Measurements from ENCODE around the gene RPL38. TPM values are rescaled to one million over a fixed set of nuclear protein-coding genes. Genes with fewer than 3 reads are reported as not detected.

RPL38 gene
- polyA plus RNA-seq, 6 donors from 2014 or later, result 1,035 to 2,004 (median 1,907) TPM

DNA sequence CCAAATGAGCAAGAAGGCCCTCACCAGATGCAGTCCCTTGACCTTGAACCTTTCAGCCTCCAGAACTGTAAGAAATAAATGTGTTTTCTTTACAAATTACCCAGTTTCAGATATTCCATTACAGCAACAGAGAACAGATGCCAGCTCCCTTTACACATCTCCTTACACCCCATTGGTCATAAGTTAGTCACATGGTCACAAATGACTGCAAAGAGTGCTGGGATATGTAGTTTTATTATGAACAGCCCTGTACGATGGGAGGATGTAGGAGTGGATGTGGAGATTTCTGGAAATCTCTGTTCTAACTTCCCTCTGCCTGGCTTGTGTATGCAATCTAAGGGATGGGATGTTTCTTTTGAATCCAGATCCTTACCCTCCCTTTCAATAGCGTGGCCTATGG lies 13.3 kb upstream of the RPL38 start:
- Mint-ChIP-seq H3K4me3 (no peak overlapping the region), H3K36me3 (no peaks in the 10 kb centered on the region)
- DNase-seq, result no peak

DNA sequence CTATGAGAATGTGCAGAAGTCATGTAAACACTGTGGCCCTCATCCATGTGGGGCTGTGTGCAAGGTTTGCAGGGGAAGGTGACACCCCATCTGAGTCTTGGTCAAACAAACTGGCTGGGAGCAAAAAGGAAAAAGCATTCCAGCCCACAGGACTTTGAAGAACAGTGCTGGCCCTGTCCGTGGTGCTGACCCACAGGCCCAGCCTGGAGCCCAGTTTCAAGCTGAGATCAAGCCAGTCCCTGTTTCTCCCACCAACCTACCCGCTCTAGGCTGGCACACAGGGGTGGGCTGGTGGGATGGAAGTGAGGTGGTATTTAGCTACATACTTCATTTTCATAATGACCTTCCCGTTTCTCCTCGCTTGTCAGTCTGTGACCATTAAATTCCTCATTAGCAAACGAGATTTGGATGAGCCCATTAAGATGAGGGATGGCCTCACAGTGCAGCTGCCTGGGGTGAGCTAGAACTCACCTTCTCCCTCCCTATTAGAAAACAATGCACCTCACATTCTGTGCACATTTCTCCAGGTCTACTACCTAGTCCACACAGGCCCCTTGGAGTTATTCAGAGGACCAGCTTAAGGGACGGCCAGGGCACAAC lies 12.6 kb upstream of the RPL38 start:
- Mint-ChIP-seq H3K4me3 (no peak overlapping the region), H3K27ac (no peak overlapping the region), H3K36me3 (no peaks in the 10 kb centered on the region), H3K9me3 (peaks cover 0 to 11% (median 2%) of the 10 kb centered on the region in 7 donors), H3K27me3 (peaks cover 31 to 61% (median 47%) of the 10 kb centered on the region in 3 donors), H3K4me1 (peaks cover 0 to 2% (median 0%) of the 10 kb centered on the region in 3 donors)
- DNase-seq (no peak), ATAC-seq (ENCODE audit: low read depth in 2 of 2) (no peak)

More for the DNA sequence above, 13.3 kb upstream of the RPL38 start:
- Mint-ChIP-seq H3K27ac (peak overlapping the region in 1 of 6 donors; percentile 12), H3K4me1 (peaks cover 0 to 2% (median 0%) of the 10 kb centered on the region in 3 donors), H3K27me3 (peaks cover 31 to 61% (median 46%) of the 10 kb centered on the region in 3 donors), H3K9me3 (peaks cover 0 to 11% (median 2%) of the 10 kb centered on the region in 7 donors)
- peak; percentile 78 to 86 for ATAC-seq (ENCODE audit: low read depth in 2 of 2)

DNA sequence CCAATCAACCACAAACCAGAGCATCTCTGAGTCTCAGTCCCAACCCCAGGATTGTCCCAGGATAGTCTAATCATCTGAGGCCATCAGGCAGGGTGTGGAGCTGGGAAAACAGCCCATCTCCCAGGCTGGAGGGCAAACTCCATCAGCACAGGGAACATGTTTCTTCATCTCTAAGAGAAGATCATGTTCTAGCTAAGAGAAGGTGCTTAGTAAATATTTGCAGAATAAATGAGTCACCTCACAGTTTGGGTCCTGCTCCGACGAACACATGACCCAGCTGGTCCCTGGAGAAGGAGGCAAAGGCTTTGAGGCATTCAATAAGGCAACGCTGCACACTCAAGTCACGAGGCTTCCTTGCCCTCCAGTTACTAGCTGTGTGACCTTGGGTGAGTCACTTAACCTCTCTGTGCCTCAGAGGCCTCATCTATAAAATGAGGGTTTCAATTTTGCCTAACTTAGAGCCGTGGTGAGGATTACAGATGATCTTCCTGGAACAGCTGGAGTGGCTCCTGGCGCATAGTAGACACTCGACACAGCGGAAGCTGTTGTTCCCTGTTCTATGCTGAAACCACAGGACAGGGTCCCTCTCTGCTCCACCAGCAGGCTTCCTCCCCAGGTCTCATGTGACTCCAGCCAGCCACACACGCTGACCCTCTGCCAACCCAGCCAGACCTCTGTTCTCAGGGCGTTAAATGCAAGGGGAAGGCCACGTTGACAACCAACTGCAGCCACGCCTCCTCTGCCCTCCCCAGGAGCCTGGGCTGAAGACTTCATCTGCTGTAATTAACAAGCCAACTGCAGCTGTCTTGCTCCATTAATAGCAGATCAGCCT lies 10.3 kb upstream of the RPL38 start:
- H3K27me3 Mint-ChIP-seq, result peaks cover 34 to 59% (median 57%) of the 10 kb centered on the region in 3 donors
- H3K27ac Mint-ChIP-seq, result peak overlapping the region in 1 of 6 donors; percentile 32
- no peaks in the 10 kb centered on the region for H3K36me3 Mint-ChIP-seq
- H3K9me3 Mint-ChIP-seq, result peaks cover 0 to 10% (median 4%) of the 10 kb centered on the region in 7 donors
- H3K4me1 Mint-ChIP-seq, result peaks cover 0 to 2% (median 0%) of the 10 kb centered on the region in 3 donors
- no peak overlapping the region for H3K4me3 Mint-ChIP-seq
- ATAC-seq (ENCODE audit: low read depth in 2 of 2) (no peak), DNase-seq (no peak)

DNA sequence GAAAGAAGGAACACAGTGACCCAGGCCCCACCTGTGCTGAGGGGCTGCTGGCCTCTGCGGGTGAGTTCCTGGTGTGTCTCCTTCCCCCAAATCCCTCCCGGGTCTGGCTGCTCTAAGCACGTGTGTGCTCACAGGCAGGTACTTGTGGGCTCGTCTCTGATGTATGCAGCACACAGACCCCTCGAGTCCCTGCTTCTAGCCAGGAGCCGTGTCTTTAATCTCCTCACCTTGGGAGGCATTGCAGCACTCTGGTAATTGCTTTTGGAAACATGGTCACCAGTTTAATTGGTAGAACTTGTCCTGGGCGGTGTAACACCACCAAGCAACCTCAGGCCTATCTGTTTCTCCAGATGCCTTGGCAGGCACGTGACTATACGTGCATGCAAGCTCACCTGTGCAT lies 8.8 kb upstream of the RPL38 start:
- peaks cover 0 to 7% (median 2%) of the 10 kb centered on the region in 7 donors for H3K9me3 Mint-ChIP-seq

DNA sequence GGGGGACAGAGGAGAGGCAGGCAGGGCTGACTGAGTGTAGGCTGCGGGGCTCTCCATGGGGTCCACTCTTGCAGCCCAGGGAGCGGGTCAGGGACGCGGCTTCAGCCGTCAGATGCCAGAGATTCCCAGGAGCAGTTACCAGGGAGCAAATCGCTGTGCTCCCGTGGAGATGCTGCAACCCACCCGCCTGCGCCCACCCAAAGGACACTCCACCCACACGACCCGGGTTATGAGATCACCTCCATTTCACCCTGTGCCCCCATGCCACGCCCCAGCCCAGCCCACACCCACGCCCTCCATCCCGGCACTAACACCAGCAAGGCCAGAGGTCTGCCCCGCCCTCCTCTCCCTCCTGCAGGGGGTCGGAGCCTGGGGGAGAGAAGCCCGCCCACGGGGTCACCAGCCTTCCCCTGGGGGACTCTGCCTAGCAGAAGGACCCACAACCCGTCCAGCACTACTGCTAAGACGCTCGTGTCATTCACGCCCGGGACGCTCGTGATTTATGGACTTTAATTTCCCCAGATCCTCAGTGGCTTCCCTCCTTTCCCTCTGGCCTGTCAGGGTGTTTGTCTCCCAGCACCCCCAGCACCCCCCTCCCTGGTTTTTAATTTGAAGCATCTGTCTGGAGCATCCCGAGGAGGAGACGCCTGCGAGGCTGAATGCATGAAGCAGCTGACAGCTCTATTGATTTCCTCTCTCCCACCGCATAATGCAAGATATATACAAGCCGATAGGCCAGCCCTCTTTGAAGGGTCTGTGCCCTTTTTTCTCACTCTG lies 6.7 kb upstream of the RPL38 start:
- ATAC-seq (ENCODE audit: low read depth in 2 of 2), result no peak
- Mint-ChIP-seq H3K4me1 (peaks cover 4 to 15% (median 6%) of the 10 kb centered on the region in 3 donors), H3K27ac (no peak overlapping the region), H3K36me3 (no peaks in the 10 kb centered on the region), H3K9me3 (peaks cover 0 to 2% (median 0%) of the 10 kb centered on the region in 7 donors), H3K27me3 (peaks cover 31 to 75% (median 74%) of the 10 kb centered on the region in 3 donors), H3K4me3 (no peak overlapping the region)
- DNase-seq, result no peak

More for the DNA sequence above, 8.8 kb upstream of the RPL38 start:
- Mint-ChIP-seq H3K4me3 (no peak overlapping the region), H3K27me3 (peaks cover 36 to 56% (median 55%) of the 10 kb centered on the region in 3 donors), H3K27ac (no peak overlapping the region), H3K36me3 (no peaks in the 10 kb centered on the region), H3K4me1 (peaks cover 2 to 12% (median 3%) of the 10 kb centered on the region in 3 donors)
- ATAC-seq (ENCODE audit: low read depth in 2 of 2) (no peak), DNase-seq (no peak)

DNA sequence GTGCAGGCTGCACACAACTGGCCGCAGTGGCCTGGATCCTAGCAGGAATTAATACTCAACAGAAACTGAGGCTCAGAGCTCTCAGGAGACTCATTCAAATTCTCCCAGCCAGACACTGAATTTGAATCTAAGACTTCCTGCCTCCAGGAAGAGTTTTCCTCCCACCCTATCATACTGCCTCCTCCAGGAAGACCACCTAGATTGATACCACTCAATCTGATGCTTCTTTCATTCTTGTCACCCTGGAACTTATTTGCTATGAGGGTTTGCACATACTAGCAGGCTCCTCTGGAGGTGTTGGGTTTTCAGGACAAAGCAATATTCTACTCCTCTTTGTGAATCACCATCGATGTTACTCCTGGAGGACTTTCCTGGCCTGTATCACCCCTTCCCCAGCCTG lies 5.7 kb upstream of the RPL38 start:
- ATAC-seq (ENCODE audit: low read depth in 2 of 2), result no peak
- Mint-ChIP-seq H3K27me3 (peaks cover 35 to 68% (median 66%) of the 10 kb centered on the region in 3 donors), H3K9me3 (peaks cover 0 to 2% (median 0%) of the 10 kb centered on the region in 7 donors), H3K36me3 (no peaks in the 10 kb centered on the region), H3K27ac (peak overlapping the region in 1 of 6 donors; percentile 16), H3K4me1 (peaks cover 4 to 20% (median 6%) of the 10 kb centered on the region in 3 donors), H3K4me3 (no peak overlapping the region)
- DNase-seq, result no peak

DNA sequence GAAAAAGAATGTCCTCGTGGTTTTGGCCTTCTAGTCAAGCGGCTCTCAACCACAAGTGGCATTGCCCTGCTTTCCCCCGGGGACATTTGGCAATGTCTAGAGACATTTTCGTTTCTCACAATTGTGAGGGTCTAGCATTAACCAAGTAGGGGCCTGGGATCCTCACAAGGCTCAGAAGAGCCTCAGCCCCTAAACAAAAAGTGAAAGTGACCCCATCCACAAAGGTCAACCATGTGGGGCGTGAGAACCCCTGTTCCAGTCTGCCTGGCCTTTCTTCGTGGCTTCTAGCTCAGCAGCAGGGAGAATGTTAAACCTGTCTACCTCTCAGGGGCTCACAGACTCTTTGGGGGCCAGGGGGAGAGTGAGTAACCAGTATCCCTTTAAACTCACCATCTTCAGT lies 4.8 kb upstream of the RPL38 start:
- Mint-ChIP-seq H3K4me1 (peaks cover 12 to 26% (median 13%) of the 10 kb centered on the region in 3 donors), H3K27ac (peak overlapping the region in 1 of 6 donors; percentile 19), H3K27me3 (peaks cover 27 to 64% (median 59%) of the 10 kb centered on the region in 3 donors), H3K36me3 (peaks cover 4 to 5% of the 10 kb centered on the region in 2 donors), H3K4me3 (peak overlapping the region in 3 of 8 donors; percentile 51 to 62 (median 55)), H3K9me3 (peaks cover 0 to 2% (median 0%) of the 10 kb centered on the region in 7 donors)
- DNase-seq (no peak), ATAC-seq (ENCODE audit: low read depth in 2 of 2) (no peak)

DNA sequence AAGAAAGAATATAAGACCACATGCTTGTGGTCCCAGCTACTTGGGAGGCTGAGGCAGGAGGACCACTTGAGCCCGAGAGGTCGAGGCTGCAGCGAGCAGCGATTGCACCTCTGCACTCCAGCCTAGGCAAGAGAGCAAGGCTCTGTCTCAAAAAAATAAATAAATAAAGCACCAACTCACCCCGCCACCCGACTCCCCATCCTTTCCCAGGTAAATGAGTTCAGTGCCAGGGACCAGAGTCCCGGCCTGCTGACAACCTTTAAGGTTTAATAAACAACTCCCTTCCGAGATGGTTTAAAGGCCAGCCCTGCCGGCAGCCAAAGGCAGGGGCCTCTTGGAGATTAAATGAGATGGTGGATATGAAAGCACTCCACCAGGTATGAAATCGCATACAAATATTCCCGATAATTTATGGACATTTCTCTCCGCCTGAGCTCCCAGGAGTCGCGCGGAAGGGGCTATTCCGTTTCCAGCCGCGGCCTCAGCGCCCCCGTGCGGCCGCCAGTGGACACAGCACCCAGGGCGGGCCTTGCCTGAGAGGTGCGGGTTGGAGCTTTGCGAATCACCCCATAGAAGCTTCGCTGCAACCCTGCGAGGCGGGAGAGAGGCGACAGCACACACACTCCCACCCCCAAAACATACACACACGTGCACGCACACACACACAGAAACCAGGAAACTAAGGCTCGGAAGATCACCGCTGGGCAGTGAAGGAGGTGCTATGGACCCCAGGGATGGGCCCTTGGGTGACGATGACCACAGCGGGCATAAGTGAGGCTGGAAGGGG lies 4.0 kb upstream of the RPL38 start:
- peaks cover 4 to 6% of the 10 kb centered on the region in 2 donors for H3K36me3 Mint-ChIP-seq
- peak overlapping the region in 6 of 8 donors; percentile 15 to 72 (median 62) for H3K4me3 Mint-ChIP-seq
- peak; percentile 23 to 29 for ATAC-seq (ENCODE audit: low read depth in 2 of 2)
- peaks cover 0 to 2% (median 0%) of the 10 kb centered on the region in 7 donors for H3K9me3 Mint-ChIP-seq
- peaks cover 23 to 61% (median 52%) of the 10 kb centered on the region in 3 donors for H3K27me3 Mint-ChIP-seq
- peak; percentile 40 for DNase-seq
- H3K27ac Mint-ChIP-seq, result peak overlapping the region in 2 of 6 donors; percentile 17 to 73
- peaks cover 12 to 26% (median 15%) of the 10 kb centered on the region in 3 donors for H3K4me1 Mint-ChIP-seq

DNA sequence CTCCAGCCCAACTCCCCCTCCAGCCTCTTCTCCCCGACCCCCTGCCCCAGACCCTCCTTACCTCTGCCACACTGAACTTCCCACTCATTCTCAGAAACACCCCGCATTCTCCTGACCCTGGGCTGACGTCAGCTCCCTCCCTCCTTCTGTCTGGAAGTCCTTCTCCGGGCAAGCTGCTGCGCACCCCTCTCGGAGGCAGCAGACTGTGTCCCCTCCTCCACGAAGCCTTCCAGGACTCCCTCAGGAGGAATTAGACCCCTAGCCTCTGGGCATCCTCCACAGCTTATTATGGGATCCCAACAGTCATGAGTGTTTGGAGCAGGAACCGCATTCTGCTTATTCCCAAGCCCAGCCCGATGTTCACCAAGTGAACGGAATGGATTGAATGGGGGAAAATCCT lies 3.4 kb upstream of the RPL38 start:
- DNase-seq (no peak), ATAC-seq (ENCODE audit: low read depth in 2 of 2) (no peak)
- Mint-ChIP-seq H3K27ac (no peak overlapping the region), H3K9me3 (peaks cover 0 to 2% (median 0%) of the 10 kb centered on the region in 7 donors), H3K36me3 (peaks cover 4 to 6% of the 10 kb centered on the region in 2 donors), H3K4me1 (peaks cover 16 to 31% (median 20%) of the 10 kb centered on the region in 3 donors), H3K4me3 (peak overlapping the region in 1 of 8 donors; percentile 63), H3K27me3 (peaks cover 17 to 55% (median 46%) of the 10 kb centered on the region in 3 donors)

DNA sequence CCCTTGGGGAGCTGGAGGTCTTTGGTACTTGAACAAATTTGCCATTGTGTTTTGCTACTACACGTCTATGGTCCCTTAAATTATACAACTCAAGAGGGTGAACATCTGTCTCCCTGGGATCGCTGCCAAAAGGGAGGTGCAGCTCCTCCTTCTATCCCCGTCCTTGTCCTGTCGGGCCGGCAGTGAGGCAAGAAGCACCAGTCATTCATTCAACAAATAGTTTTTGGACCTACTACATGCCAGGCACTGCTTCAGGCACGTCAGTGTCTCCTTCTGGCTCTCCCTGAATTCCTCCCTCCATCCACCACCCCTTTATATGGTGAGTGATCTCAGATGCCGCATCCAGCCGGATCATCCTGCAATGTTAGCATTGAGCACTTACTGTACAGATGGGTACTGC lies 2.2 kb upstream of the RPL38 start:
- Mint-ChIP-seq H3K9me3 (peaks cover 0 to 2% (median 0%) of the 10 kb centered on the region in 7 donors), H3K4me1 (peaks cover 21 to 43% (median 29%) of the 10 kb centered on the region in 3 donors), H3K27me3 (peaks cover 16 to 43% (median 35%) of the 10 kb centered on the region in 3 donors), H3K36me3 (peaks cover 4 to 6% of the 10 kb centered on the region in 2 donors), H3K27ac (no peak overlapping the region), H3K4me3 (peak overlapping the region in 2 of 8 donors; percentile 42 to 93)
- no peak for DNase-seq
- no peak for ATAC-seq (ENCODE audit: low read depth in 2 of 2)

DNA sequence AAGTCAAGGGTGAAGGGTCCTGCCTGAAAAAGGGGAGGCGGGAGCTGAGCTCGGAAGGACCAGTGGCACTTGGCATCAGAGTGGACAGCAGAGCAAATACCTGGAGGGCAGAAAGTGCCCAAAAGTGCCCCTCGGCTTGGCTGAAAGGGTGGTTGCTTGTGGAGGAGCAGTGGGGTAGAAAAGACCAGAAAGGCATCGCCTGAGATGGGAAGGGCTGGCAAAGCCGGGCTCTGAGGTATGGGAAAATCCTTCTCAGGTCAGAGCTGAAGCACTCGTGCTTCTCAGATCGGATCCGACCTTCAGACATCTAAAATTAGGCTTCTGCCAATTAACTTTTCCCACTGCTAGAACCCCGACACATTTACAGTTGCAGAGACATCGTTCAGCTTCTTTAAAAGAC lies 1.5 kb upstream of the RPL38 start:
- peaks cover 4 to 6% of the 10 kb centered on the region in 2 donors for H3K36me3 Mint-ChIP-seq
- DNase-seq, result no peak
- H3K27ac Mint-ChIP-seq, result peak overlapping the region in 2 of 6 donors; percentile 38 to 68
- peaks cover 0 to 2% (median 0%) of the 10 kb centered on the region in 7 donors for H3K9me3 Mint-ChIP-seq
- no peak for ATAC-seq (ENCODE audit: low read depth in 2 of 2)
- peak overlapping the region in 5 of 8 donors; percentile 10 to 93 (median 47) for H3K4me3 Mint-ChIP-seq
- peaks cover 24 to 46% (median 33%) of the 10 kb centered on the region in 3 donors for H3K4me1 Mint-ChIP-seq
- H3K27me3 Mint-ChIP-seq, result peaks cover 15 to 38% (median 28%) of the 10 kb centered on the region in 3 donors

DNA sequence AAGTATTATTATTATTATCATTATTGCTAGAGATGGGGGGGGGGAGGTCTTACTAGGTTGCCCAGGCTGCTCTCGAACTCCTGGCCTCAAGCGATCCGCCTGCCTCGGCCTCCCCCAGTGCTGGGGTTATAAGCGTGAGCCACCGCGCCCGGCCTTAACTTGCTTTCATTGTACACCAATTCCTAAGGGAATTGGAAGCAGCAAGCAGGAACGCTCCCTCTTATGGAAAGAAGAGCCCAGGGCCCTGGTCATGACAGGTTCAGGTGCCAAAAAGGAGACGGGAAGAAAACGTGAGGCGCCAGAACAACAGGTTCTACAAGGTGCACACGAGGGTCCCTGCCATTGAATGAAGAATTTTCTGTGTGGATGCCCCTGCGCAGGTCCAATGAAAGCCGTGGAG lies 540 bp upstream of the RPL38 start:
- Mint-ChIP-seq H3K9me3 (peaks cover 0 to 2% (median 0%) of the 10 kb centered on the region in 7 donors), H3K27me3 (peaks cover 8 to 28% (median 22%) of the 10 kb centered on the region in 3 donors), H3K27ac (peak overlapping the region in 3 of 6 donors; percentile 95 to 98 (median 96)), H3K36me3 (peaks cover 6 to 7% of the 10 kb centered on the region in 2 donors), H3K4me3 (peak overlapping the region; percentile 93 to 100 (median 98)), H3K4me1 (peaks cover 24 to 48% (median 33%) of the 10 kb centered on the region in 3 donors)
- DNase-seq, result no peak
- ATAC-seq (ENCODE audit: low read depth in 2 of 2), result peak; percentile 10 to 12

Measured in naive B cell (primary cell).